GM21619 (cell line): ENCODE results near the gene SDK1.
"Not testable (repeated sequence)": the region's sequence is repeated elsewhere in the genome, so short reads cannot be mapped to it uniquely, and the experiment has no call there.

Experiments
- ATAC-seq: cut with Tn5 transposase; IDR thresholded peaks from one replicate; pipeline ENCODE4 v1.9.1; 2021; ENCODE audit not compliant: unreplicated experiment

The SDK1 gene

GRCh38 chr7:4225881-4226523 lies 925.0 kb downstream of the SDK1 start:
- ATAC-seq, result no peak

- no peak for ATAC-seq
Measured at GRCh38 chr7:4226524-4226882, 925.5 kb downstream of the SDK1 start.

GRCh38 chr7:4227105-4228010 lies 926.3 kb downstream of the SDK1 start:
- no peak for ATAC-seq

- no peak for ATAC-seq
Measured at GRCh38 chr7:4230352-4230751, 929.3 kb downstream of the SDK1 start.

GRCh38 chr7:4233146-4233545 lies 932.1 kb downstream of the SDK1 start:
- ATAC-seq, result no peak

GRCh38 chr7:4233621-4234497 lies 932.8 kb downstream of the SDK1 start:
- no peak for ATAC-seq

GRCh38 chr7:4234498-4234855 lies 933.4 kb downstream of the SDK1 start:
- no peak for ATAC-seq

- no peak for ATAC-seq
Measured at GRCh38 chr7:4234886-4235285, 933.8 kb downstream of the SDK1 start.

- ATAC-seq, result no peak
Measured at GRCh38 chr7:4235596-4235995, 934.5 kb downstream of the SDK1 start.

- ATAC-seq, result no peak
Measured at GRCh38 chr7:4236389-4236788, 935.3 kb downstream of the SDK1 start.

- ATAC-seq, result not testable (repeated sequence)
Measured at GRCh38 chr7:4236873-4237272, 935.8 kb downstream of the SDK1 start.

GRCh38 chr7:4237296-4238235 lies 936.5 kb downstream of the SDK1 start:
- ATAC-seq, result no peak

- ATAC-seq, result no peak
Measured at GRCh38 chr7:4238861-4239260, 937.8 kb downstream of the SDK1 start.

- no peak for ATAC-seq
Measured at GRCh38 chr7:4240042-4240441, 939.0 kb downstream of the SDK1 start.

GRCh38 chr7:4240520-4241303 lies 939.7 kb downstream of the SDK1 start:
- no peak for ATAC-seq

- ATAC-seq, result no peak
Measured at GRCh38 chr7:4241304-4241612, 940.2 kb downstream of the SDK1 start.

- no peak for ATAC-seq
Measured at GRCh38 chr7:4241791-4242190, 940.7 kb downstream of the SDK1 start.

- ATAC-seq, result no peak
Measured at GRCh38 chr7:4242706-4243105, 941.7 kb downstream of the SDK1 start.

- ATAC-seq, result no peak
Measured at GRCh38 chr7:4244041-4244440, 943.0 kb downstream of the SDK1 start.

- ATAC-seq, result no peak
Measured at GRCh38 chr7:4244635-4245034, 943.6 kb downstream of the SDK1 start.
